Inferior parietal cortex (tissue), 1 donor: ENCODE data around the gene MYB.

Experiments
- DNase-seq: peaks from one replicate; pipeline ENCODE4 v3.0.0-alpha.2; 2016; ENCODE audit errors: extremely low spot score

The MYB gene

GRCh38 chr6:135188718-135189117 is 7.6 kb downstream of the MYB start:
- no peak for DNase-seq

DNA sequence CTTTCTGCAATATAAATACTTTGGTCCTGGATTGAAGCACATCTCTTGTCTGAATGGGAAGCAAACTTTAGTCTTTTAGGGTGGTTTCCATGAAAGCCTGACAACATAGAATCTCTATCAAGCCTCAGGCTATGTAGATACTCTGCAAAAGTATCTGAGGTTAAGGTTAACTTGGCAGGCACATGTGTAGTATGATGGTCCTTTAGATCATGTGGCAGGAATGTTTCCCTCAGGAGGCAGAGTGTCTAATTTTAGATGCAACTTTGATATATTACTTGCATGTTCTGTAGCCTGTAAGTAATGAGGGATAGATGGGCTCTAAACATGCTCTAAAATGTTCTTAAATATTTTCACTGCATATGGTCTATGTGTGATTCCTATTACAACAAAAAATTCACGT is 8.2 kb downstream of the MYB start:
- DNase-seq, result no peak

DNA sequence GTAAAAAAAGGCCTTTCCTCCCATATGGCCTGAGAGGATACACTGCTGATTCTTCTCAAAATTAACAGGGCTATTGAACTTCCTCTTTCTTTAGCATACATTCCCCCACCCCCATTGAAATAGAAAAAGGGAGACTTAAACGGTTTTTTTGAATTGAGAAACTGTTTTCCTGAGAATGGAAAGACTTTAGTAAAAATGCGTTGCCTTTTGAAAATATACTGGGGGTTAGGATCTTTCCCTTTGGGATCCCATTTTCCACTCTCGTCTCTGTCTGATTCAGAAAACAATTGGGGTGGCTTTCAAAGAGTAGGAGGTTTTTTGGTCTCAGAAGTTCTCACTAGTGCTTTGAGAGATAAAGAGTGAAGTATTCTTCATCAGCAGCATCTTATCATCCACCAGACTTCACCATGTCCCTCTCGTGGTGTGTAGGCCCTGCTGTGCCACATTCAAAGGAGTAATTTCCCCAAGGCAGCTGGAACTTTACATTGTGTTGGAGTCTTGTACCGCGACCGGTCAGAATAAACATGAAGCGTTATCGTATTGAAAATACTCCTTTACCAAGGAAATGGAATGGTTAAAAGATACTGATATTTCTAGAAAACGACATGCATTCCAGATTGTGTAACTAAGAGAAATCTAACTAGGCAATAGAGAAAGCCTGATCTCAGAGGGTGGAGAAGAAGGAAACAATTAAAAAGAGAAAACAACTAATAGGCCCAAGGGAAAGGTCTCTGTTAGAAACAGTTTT is 10.6 kb downstream of the MYB start:
- no peak for DNase-seq

DNA sequence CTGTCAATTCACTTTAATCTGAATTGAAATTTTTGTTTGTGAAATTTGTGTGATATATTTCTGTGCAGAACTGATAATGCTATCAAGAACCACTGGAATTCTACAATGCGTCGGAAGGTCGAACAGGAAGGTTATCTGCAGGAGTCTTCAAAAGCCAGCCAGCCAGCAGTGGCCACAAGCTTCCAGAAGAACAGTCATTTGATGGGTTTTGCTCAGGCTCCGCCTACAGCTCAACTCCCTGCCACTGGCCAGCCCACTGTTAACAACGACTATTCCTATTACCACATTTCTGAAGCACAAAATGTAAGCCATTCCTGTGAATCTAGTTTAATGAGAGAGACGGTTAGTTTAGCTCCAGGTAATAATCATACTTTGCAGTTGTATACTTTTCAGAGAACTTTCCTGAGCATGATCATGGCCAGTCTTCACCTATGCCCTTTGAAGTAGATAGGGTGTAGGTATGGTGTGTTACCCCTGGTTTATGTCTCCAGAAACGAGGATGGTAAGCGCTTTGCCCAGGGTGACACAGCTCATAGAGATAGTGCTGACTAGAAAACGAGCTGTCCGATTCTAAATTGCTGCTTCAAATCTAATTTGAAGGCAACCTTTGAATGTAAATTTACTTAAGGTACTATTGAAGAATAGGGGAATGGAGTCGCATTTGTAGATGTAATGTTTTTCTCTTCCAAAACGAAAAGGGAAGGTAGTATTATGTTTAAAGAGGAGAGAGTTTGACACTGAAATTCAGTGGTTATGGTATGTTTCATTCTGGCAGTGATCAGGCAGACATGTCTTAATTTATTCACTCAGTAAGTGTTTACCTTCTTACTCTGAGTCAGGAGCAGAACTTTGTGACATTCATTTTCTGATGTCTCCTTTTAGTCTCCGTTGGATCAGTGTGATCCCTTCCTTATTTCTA is 11.4 kb downstream of the MYB start:
- no peak for DNase-seq

- no peak for DNase-seq
These were observed 12.1 kb downstream of the MYB start for GRCh38 chr6:135193221-135193620.

GRCh38 chr6:135195041-135195440 is 13.9 kb downstream of the MYB start:
- no peak for DNase-seq

- no peak for DNase-seq
These were observed 14.4 kb downstream of the MYB start for GRCh38 chr6:135195522-135195921.

DNA sequence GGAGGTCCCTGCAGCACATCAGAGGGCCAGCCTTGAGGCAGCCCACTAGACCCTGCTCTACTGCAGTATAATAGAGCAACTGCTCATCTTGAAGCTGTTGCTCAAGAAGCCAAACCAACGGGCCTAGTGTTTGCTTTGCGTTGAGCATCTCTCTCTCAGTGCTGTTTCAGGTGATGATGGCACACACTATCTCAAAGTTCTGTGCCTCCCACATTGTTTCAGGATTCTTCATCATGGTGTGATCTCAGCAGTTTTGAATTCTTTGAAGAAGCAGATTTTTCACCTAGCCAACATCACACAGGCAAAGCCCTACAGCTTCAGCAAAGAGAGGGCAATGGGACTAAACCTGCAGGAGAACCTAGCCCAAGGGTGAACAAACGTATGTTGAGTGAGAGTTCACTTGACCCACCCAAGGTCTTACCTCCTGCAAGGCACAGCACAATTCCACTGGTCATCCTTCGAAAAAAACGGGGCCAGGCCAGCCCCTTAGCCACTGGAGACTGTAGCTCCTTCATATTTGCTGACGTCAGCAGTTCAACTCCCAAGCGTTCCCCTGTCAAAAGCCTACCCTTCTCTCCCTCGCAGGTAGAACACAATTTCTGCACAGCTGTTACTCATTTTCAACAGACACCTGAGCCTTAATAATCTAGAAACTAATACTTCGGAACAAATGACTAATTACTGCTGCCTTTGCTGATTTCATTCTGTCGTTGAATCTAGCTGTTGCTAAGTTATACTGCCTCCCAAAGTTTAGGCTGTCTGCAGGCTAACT is 15.8 kb downstream of the MYB start:
- DNase-seq, result no peak

DNA sequence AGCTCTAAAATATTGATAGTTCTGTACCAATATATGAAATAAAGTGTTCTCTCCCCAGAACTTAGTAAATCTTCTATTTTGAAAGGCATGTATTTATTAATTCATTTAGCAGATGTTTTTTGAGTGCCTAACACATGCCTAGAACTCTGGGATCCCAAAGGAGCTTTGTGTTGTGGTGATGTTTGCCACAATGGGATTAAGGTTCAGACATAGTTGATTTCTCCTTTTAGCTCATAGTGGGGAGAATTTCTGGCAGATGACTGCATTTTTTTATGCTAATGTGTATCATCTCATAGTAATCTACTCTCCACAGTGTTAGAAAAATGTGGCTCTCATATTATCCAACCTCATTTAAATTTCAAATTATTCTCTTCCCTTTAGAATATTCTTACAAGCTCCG is 21.7 kb downstream of the MYB start:
- no peak for DNase-seq

DNA sequence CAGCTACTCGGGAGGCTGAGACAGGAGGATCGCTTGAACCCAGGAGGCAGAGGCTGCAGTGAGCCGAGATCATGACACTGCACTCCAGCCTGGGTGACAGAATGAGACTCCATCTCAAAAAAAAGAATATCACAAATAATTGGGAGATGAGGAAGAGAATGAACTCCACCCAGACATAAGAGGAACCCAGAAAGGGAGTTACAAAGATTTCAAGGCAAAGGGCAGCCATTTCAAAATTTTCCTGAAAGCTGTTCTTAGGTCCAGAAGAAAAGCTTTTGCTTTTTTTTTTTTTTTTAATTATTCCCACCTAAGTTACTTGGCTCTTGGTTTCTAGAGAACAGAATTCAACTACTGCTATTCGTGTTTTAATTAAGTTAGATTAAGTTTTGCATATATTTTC is 23.8 kb downstream of the MYB start:
- no peak for DNase-seq

DNA sequence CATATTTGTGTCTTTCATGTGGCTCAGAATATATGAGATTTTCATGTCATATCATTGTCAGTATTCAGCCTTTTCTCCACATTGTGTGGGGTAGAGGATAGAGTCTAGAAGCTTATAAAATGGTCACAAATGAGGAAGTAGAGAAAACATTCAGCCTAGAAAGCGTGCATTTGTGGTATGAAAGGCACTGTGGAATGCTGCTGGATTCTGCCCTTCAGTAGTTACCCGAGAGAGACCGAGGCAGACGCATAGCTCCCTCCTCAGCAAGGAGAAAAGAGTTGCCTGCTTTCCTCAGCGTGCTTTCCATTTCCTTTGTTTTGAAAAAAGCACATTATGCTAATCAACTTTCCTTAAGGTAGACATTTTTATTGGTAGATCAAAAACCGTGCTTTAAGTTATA is 28.7 kb downstream of the MYB start:
- DNase-seq, result no peak

DNA sequence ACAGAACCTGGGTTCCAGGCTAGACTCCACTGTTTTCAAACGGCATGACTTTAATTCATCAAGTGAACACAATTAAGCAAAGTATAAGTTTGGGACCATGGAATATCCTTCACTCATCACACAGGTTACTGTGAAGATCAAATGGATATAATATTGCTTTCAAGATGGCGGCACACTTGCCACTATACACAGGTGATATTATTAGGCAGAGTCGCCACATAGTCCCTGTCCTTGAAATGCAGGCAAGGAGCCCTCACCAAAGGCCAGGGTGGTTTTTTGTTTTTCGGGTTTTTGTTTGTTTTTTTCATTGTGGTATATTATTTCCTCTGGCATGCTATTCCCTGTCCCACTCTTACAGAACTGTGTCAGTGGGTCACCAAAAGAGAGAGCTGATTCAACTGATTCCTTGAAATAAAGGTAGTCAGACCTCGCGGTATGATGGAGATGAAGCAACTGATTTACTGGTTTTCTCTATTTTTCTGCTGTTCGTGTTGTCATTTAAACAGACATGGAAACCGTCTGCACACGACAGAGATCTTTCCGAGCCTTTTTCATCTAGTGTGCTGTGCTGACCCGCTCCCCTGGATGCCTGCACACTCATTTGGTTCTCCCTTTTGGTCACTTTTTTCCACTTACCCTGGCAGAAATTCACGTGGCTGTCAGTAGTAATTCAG is 29.7 kb downstream of the MYB start:
- DNase-seq, result no peak

DNA sequence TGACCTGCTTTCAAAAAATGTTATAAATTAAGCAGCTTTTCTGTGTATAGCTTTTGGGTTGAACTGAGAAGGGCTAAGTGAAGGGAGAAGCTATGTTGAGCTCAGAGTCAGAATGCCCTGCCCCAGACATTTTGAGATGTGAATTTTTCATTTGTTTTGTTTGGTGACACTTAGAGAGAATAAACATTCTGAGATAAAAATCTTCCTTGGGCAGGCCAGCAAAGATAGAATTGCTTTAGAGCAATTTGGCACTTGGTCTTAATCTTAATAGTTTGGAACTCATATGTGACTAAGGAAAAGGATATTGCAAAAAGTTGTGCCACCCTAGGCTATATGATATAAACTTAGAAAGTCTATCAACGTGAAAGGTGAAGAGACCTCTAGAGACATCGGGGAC is 30.2 kb downstream of the MYB start:
- no peak for DNase-seq

DNA sequence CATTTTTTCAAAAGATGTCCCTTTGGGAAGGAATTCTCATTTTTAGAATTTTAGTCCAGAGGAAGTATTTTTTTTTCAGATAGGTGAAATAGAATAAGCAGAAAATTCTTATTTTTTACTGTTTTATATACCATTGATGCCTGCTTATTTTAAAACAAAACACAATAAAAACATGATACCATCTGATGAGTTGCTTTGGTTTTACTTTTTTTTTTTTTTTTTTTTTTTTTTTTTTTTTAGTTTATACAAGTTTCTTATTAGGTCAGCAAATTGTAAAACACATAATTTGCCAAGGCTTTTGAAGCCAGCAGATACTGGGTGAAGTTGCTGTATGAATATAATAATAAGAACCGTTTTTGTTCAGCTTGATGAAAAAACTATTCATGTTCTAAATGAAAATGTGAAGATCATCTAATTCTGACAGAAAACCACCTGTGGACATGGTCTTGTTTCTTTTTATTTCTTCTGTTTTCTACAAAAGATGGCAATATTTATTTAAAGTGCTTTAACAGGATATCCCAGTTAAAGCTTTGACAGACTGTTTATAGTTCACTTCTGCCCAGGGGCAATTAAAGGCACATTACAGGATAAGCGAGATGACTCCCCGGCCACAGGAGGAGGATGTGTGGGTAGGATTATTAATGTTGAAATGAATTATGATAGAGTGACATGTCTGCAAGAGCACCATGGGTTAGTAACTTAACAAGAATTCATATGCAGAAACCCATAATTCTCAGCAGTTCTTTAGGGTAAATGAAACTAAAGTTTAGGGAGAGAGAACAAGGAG is 31.1 kb downstream of the MYB start:
- no peak for DNase-seq

DNA sequence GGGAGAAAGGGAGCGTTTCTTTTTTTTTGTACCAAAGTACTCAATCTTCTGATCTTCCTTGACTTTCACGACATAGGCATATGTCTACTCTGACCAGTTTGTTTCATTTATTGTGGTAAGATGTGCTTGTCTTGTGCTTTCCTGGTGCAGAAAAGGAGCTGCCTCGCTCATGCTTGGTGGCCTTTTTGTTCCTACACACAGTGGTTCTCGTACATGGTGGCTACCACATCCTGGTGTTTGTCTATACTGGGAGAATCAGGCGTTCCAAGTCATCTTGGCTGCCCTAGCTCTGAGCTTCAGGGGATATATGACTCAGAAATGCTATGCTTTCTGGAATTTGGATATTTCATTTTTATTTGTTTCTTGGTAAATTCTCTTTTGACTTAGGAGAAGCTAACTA is 31.8 kb downstream of the MYB start:
- DNase-seq, result no peak

GRCh38 chr6:135213616-135214015 is 32.5 kb downstream of the MYB start:
- no peak for DNase-seq

DNA sequence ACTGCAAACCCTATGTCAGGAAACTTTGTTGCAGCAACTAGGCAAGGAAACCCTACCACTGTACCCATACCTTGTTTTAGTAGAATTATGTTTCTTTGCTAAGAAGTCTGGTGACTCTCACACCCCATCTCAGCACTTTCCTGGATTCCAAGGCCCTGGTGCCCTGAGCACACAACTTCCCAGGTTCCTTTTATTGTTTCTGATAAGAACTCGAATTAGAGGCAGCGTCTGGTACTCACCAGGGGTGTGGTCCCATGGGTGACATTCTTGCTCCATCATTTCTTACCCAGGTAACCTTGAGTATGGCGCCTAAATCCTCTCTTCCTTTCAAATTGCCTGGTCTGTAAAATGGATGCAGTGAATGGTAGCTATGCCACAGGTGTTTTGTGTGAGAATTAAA is 34.1 kb downstream of the MYB start:
- no peak for DNase-seq

DNA sequence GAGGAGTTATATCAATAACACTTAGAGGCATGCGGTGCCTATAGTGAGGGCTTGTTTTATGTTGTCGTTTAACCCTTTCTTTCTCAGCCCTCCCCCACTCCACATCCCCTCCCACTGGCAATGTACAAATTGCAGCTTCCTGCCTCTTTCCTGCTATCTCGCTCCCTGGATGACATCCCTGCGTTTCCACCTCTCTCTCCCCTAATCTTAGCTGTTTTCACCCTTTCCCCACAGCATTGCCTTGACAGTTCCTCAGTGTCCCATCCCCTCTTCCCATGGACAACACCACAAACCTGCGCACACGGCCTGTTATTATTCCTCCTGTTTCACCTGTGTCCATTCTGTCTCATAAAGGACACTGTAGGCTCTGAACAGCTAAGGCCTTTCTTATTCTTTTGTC is 34.5 kb downstream of the MYB start:
- no peak for DNase-seq

DNA sequence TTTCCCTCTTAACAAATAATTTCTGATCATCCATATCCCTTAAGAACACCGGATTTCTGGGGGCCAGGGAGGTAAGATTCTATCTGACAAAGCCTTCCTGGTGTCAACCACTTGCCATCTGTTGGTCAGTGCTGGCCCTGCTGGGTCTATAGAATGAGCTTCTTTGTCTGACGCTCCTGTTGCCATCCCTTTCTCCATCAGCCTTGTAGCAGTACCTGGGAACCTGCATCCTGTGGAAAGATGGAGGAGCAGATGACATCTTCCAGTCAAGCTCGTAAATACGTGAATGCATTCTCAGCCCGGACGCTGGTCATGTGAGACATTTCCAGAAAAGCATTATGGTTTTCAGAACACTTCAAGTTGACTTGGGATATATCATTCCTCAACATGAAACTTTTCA is 36.6 kb downstream of the MYB start:
- DNase-seq, result no peak

DNA sequence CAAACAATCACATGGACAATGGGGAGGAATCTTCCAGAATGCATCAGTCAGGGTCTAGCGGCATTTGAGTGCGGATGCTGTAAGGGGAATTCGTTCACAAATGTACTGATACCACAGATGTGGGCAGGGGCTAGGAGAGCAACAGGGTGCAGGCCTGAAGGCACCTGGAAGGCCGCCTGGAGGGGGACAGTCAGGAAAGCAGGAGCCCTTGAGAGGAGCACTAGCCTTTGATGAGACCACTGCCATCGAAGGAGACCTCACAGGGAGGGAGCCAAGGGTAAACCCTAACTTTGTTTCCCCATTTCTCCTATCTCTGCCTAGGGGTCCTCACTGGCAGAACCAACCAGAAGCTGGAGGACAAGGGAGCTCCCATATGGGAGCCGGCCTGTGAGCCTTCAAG is 38.2 kb downstream of the MYB start:
- DNase-seq, result no peak

DNA sequence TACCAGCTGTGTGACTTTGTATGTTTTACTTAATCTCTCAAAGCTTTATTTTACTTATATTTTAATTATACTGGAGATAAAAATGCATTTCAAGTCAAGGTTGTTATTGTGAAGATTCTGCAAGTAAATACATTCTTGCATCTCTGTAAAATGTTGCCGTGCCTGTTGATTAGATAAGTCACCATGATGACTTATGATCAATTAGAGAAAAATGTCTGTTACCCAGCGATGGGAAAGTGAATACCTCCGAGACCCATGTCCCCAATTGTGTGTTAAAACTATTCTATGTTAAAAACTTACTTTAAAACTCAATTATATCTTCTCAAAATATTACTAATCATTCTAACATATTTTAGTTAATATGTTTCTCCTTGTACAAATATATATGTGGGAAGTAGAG is 39.9 kb downstream of the MYB start:
- DNase-seq, result no peak
